ENCODE results near the gene HSDL2. TPM values are rescaled to one million over a fixed set of nuclear protein-coding genes. Genes with fewer than 3 reads are reported as not detected.
A peak's percentile ranks its signal among the peaks of the same experiment; 100 is the strongest.
"Not testable (repeated sequence)": the region's sequence is repeated elsewhere in the genome, so short reads cannot be mapped to it uniquely, and the experiment has no call there.

Gene HSDL2
- total RNA-seq, 6 experiments from 2014 or later: 65.8 to 96.8 (median 79.8) TPM

- ATAC-seq (peak; percentile 46 to 91 (median 76)), DNase-seq (no peak)
- no peak for TF ChIP-seq POLR2A (IDR thresholded peaks at IDR 0.05)
- TF ChIP-seq CTCF (IDR thresholded peaks at IDR 0.05): no peak
- WGBS (ENCODE audit: insufficient coverage, low coverage, low lambda C conversion rate, missing lambda C conversion rate): 35% methylated on average over 1 of the region's 1 CpG
- no peak overlapping the region for H3K4me3 ChIP-seq
- intact Hi-C loops (cut with DNase I): no loop called here
- H3K4me1 ChIP-seq: peaks cover 0 to 10% (median 3%) of the 10 kb centered on the region in 4 donors
- H3K27me3 ChIP-seq: no peaks in the 10 kb centered on the region
- H3K9me3 ChIP-seq: no peaks in the 10 kb centered on the region
- no peak overlapping the region for H3K27ac ChIP-seq
- H3K36me3 ChIP-seq: peaks cover 0 to 34% (median 12%) of the 10 kb centered on the region in 4 donors
Measured at GRCh38 chr9:112411626-112412027, 31.7 kb downstream of the HSDL2 start.

GRCh38 chr9:112413728-112414127, 33.8 kb downstream of the HSDL2 start:
- H3K9me3 ChIP-seq; H3K27me3 ChIP-seq; ATAC-seq; intact Hi-C loops (cut with DNase I); H3K27ac ChIP-seq; H3K4me3 ChIP-seq; DNase-seq: not testable (repeated sequence)
- H3K4me1 ChIP-seq: peaks cover 0 to 10% (median 3%) of the 10 kb centered on the region in 4 donors
- peaks cover 0 to 29% (median 9%) of the 10 kb centered on the region in 4 donors for H3K36me3 ChIP-seq
- WGBS (ENCODE audit: insufficient coverage, low coverage, low lambda C conversion rate, missing lambda C conversion rate): 88% methylated on average over 7 of the region's 9 CpGs

- ATAC-seq: no peak
- Histone ChIP-seq H3K27ac (no peak overlapping the region), H3K9me3 (no peaks in the 10 kb centered on the region), H3K36me3 (peaks cover 0 to 37% (median 20%) of the 10 kb centered on the region in 4 donors), H3K27me3 (no peaks in the 10 kb centered on the region), H3K4me1 (no peaks in the 10 kb centered on the region), H3K4me3 (no peak overlapping the region)
- TF ChIP-seq POLR2A (IDR thresholded peaks at IDR 0.05): no peak
- TF ChIP-seq CTCF (IDR thresholded peaks at IDR 0.05): no peak
- intact Hi-C loops (cut with DNase I): no loop called here
- WGBS (ENCODE audit: insufficient coverage, low coverage, low lambda C conversion rate, missing lambda C conversion rate): 84% methylated on average over 2 of the region's 2 CpGs
- no peak for DNase-seq
Measured at GRCh38 chr9:112420208-112420607, 40.3 kb downstream of the HSDL2 start.

DNA sequence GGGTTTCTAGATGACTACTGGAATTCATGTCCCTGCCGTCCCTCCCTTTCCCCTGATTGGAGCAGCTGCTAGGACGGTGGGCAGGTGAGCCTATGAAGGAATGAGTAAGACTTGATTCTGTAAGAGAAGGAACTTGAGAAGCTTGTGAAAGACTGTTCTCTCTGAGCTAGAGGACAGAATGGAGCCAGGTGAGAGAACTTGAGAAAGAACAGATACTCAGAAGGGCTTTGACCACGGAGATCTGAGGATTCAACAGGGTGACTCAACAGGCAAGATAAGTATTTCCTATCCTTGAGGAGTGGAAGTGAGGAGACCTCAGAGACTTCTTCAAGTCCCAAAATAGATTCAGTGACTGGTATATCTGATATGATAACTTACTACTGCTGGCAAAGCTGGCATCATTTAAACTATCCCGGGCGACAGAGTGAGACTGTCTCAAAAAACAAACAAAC, 41.9 kb downstream of the HSDL2 start:
- no peak overlapping the region for H3K27ac ChIP-seq
- no peak for TF ChIP-seq CTCF (IDR thresholded peaks at IDR 0.05)
- no peak for TF ChIP-seq POLR2A (IDR thresholded peaks at IDR 0.05)
- intact Hi-C loops (cut with DNase I): no loop called here
- H3K36me3 ChIP-seq: peaks cover 0 to 37% (median 20%) of the 10 kb centered on the region in 4 donors
- H3K4me1 ChIP-seq: no peaks in the 10 kb centered on the region
- ATAC-seq (no peak), DNase-seq (no peak)
- H3K4me3 ChIP-seq: no peak overlapping the region
- no peaks in the 10 kb centered on the region for H3K9me3 ChIP-seq
- H3K27me3 ChIP-seq: no peaks in the 10 kb centered on the region
- WGBS (ENCODE audit: insufficient coverage, low coverage, low lambda C conversion rate, missing lambda C conversion rate): 81% methylated on average over 5 of the region's 5 CpGs

GRCh38 chr9:112422417-112423148, 42.7 kb downstream of the HSDL2 start:
- no peaks in the 10 kb centered on the region for H3K27me3 ChIP-seq
- no peaks in the 10 kb centered on the region for H3K9me3 ChIP-seq
- H3K36me3 ChIP-seq: peaks cover 0 to 37% (median 20%) of the 10 kb centered on the region in 4 donors
- H3K4me1 ChIP-seq: no peaks in the 10 kb centered on the region
- WGBS (ENCODE audit: insufficient coverage, low coverage, low lambda C conversion rate, missing lambda C conversion rate): 74% methylated on average over 3 of the region's 3 CpGs
- H3K27ac ChIP-seq: no peak overlapping the region
- no peak for DNase-seq
- no peak for ATAC-seq
- intact Hi-C loops (cut with DNase I): no loop called here
- TF ChIP-seq CTCF (IDR thresholded peaks at IDR 0.05): no peak
- no peak for TF ChIP-seq POLR2A (IDR thresholded peaks at IDR 0.05)
- H3K4me3 ChIP-seq: no peak overlapping the region
